IPS-18c (cell line): ENCODE data around the gene APMAP.

ENCODE experiments used
- H3K4me3 ChIP-seq: 2 replicates; pipeline ENCODE4 v1.7.0; 2013; ENCODE audit warnings: low read depth, mild to moderate bottlenecking, low read length, moderate library complexity; ENCODE audit not compliant: insufficient read depth
- H3K9me3 ChIP-seq: one replicate; pipeline ENCODE4 v1.6.1; 2013; ENCODE audit warnings: mild to moderate bottlenecking, low read length, moderate library complexity; ENCODE audit not compliant: control insufficient read depth, insufficient read depth

Gene APMAP

GRCh38 chr20:25030007-25030648, 37.6 kb upstream of the APMAP start:
- Histone ChIP-seq H3K4me3 (no peak overlapping the region), H3K9me3 (no peaks in the 10 kb centered on the region)

DNA sequence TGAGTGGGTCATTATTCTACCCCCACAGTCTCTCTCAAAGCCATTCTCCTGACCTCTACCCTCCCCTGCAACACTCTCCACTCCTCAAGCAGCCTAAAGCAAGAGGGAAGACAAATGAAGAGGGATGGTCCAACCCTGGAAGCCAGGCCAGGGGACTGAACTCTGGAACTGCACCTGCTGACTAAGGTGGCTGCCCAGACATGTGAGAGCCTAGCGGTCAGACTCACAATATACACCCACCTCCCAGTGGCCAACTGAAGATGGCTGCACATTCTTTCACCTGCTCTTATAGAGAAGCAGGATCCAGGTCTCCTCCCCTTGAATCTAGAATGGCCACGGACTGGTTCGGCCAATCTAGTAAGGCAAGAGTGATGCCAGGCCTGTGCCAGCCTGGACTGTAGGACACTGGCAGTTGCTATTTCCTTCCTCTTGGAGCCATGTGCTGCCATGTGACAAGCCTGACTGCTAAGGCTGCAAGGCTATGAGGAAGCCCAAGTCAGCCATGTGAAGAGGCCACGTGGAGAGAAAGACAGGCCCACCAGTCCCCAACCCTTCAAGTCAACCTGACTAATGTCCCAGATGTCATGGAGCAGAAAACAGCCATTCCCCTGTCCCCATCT, 33.5 kb upstream of the APMAP start:
- Histone ChIP-seq H3K4me3 (no peak overlapping the region), H3K9me3 (no peaks in the 10 kb centered on the region)

GRCh38 chr20:25025091-25025861, 32.7 kb upstream of the APMAP start:
- no peak overlapping the region for H3K4me3 ChIP-seq
- peaks cover 3% of the 10 kb centered on the region for H3K9me3 ChIP-seq

DNA sequence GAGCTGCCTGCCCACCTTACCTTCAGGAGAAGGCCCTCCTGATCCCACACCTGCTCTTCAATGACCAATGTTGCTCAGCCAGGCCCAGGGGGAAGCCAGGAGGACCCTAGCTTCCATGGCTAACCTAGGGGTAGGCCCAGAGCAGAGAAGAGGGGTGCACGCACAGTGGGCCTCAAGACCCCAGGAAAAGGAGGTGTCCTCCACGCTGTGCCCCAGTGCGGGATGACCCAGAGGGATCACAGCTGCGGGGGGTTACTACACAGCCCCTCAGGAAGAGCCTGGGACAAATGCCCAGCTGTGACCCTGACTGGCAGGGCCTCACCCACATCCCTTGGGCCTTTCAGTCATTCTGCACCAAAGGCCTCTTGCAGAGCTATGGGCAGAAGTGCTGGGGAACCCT, 31.6 kb upstream of the APMAP start:
- Histone ChIP-seq H3K9me3 (peaks cover 3% of the 10 kb centered on the region), H3K4me3 (no peak overlapping the region)

- peaks cover 3% of the 10 kb centered on the region for H3K9me3 ChIP-seq
- H3K4me3 ChIP-seq: no peak overlapping the region
These were observed 30.8 kb upstream of the APMAP start for GRCh38 chr20:25023356-25023755.

- Histone ChIP-seq H3K9me3 (peaks cover 6% of the 10 kb centered on the region), H3K4me3 (no peak overlapping the region)
These were observed 30.1 kb upstream of the APMAP start for GRCh38 chr20:25022680-25023079.

GRCh38 chr20:25021336-25021735, 28.8 kb upstream of the APMAP start:
- Histone ChIP-seq H3K4me3 (no peak overlapping the region), H3K9me3 (peaks cover 6% of the 10 kb centered on the region)

- H3K4me3 ChIP-seq: no peak overlapping the region
- H3K9me3 ChIP-seq: peaks cover 6% of the 10 kb centered on the region
These were observed 28.4 kb upstream of the APMAP start for GRCh38 chr20:25020901-25021301.

DNA sequence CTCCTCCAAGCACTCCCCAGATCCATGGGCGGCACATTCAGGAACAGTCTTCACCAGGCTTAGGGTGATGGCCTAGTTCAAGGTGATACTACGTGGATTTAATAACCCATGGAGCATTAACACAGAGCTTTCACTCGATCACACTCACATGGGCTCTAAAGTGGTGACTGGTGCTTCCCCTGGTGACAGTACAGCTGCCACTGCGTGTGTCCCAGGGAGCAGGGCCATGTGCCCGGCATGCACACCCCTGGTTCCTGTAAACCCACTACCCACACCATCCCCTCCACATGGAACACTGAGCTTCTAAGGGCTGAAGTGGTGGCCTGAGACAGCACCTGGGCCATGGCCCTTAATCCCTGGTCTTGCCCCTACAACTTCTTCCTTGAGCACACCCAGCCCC, 27.8 kb upstream of the APMAP start:
- H3K4me3 ChIP-seq: no peak overlapping the region

GRCh38 chr20:25019381-25020155, 27.0 kb upstream of the APMAP start:
- Histone ChIP-seq H3K4me3 (no peak overlapping the region), H3K9me3 (peaks cover 6% of the 10 kb centered on the region)

More for the DNA sequence above, 27.8 kb upstream of the APMAP start:
- peaks cover 6% of the 10 kb centered on the region for H3K9me3 ChIP-seq

GRCh38 chr20:25018841-25019240, 26.3 kb upstream of the APMAP start:
- Histone ChIP-seq H3K4me3 (no peak overlapping the region), H3K9me3 (peaks cover 6% of the 10 kb centered on the region)

GRCh38 chr20:25018425-25018824, 25.9 kb upstream of the APMAP start:
- Histone ChIP-seq H3K4me3 (no peak overlapping the region), H3K9me3 (peaks cover 9% of the 10 kb centered on the region)

GRCh38 chr20:25017257-25017803, 24.8 kb upstream of the APMAP start:
- Histone ChIP-seq H3K4me3 (no peak overlapping the region), H3K9me3 (peaks cover 9% of the 10 kb centered on the region)

GRCh38 chr20:25016471-25016870, 23.9 kb upstream of the APMAP start:
- peaks cover 9% of the 10 kb centered on the region for H3K9me3 ChIP-seq
- no peak overlapping the region for H3K4me3 ChIP-seq

DNA sequence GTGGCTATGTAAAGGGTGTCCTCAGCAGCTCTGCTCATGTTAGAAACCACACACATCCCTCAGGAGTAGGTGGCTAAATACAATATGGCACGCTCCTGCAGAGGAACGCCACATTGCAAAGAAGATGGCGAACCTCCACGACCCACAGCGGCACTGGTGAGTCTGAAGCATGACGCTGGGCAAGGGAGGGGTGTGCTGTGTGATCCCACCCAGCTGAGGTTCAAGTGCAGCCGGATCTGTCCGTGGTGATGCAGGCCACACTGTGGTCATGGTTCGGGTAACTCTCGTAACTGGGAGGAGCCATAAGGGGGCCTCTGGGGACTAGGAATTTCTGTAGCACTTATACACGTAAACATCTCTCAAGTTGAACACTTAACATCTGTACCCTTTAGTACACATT, 23.4 kb upstream of the APMAP start:
- H3K9me3 ChIP-seq: peaks cover 9% of the 10 kb centered on the region
- H3K4me3 ChIP-seq: no peak overlapping the region

DNA sequence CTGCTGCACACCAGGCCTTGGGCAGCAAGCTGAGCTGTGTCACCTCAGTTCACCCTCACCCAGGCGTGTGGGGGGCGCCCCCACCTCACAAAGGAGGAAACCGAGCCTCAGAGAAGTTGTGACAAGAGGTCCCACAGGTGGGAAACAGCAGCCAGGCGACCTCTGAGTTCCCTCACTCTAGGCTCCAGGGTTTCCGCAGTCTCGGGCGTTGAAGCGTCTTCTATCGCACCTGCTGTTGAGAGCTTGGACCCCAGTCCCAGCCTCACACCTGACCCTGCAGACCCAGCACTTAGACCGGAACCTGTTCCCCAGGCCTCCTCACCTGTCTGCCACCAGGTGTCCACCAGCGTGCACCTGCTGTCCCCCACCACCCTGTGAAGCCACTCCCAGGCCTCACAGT, 22.3 kb upstream of the APMAP start:
- H3K9me3 ChIP-seq: peaks cover 6% of the 10 kb centered on the region
- H3K4me3 ChIP-seq: no peak overlapping the region
